HL-60/S4 (cell line): Measurements from ENCODE around the gene STK10.

Source experiments
- in situ Hi-C: fragments of 300-500 bp; cut with MboI; formaldehyde crosslinking; loops from 2 replicates; pipeline ENCODE4 v1.14.3; 2022; ENCODE audit warnings: low sequenced_read_pairs

Gene STK10

GRCh38 chr5:172111852-172112225 lies 76.2 kb downstream of the STK10 start:
- in situ Hi-C loops = loop anchor here (5.0 to 10.0 kb wide), 2 partner anchors 65 to 173 kb away; partner anchors contain the start of gene UBTD2

- in situ Hi-C loops = loop anchor here (5.0 to 10.0 kb wide), 2 partner anchors 66 to 174 kb away; partner anchors contain the start of gene UBTD2
Measured at GRCh38 chr5:172110921-172111851, 76.8 kb downstream of the STK10 start.

GRCh38 chr5:172110260-172110815 lies 77.7 kb downstream of the STK10 start:
- in situ Hi-C loops = loop anchor here (5.0 to 10.0 kb wide), 2 partner anchors 67 to 174 kb away; partner anchors contain the start of gene UBTD2

- in situ Hi-C loops = loop anchor here (5.0 to 10.0 kb wide), 2 partner anchors 68 to 175 kb away; partner anchors contain the start of gene UBTD2
Measured at GRCh38 chr5:172109749-172110148, 78.3 kb downstream of the STK10 start.

- in situ Hi-C loops = no loop called here
Measured at GRCh38 chr5:172107571-172107970, 80.5 kb downstream of the STK10 start.

- in situ Hi-C loops = no loop called here
Measured at GRCh38 chr5:172106511-172107356, 81.3 kb downstream of the STK10 start.

- in situ Hi-C loops = no loop called here
Measured at GRCh38 chr5:172105811-172106210, 82.2 kb downstream of the STK10 start.

GRCh38 chr5:172104801-172105701 lies 83.0 kb downstream of the STK10 start:
- in situ Hi-C loops = no loop called here

- in situ Hi-C loops = no loop called here
Measured at GRCh38 chr5:172104021-172104420, 84.0 kb downstream of the STK10 start.

- in situ Hi-C loops = no loop called here
Measured at GRCh38 chr5:172102913-172103626, 85.0 kb downstream of the STK10 start.

- in situ Hi-C loops = no loop called here
Measured at GRCh38 chr5:172102218-172102870, 85.7 kb downstream of the STK10 start.

- in situ Hi-C loops = no loop called here
Measured at GRCh38 chr5:172101547-172102217, 86.3 kb downstream of the STK10 start.

- in situ Hi-C loops = no loop called here
Measured at GRCh38 chr5:172098883-172099282, 89.1 kb downstream of the STK10 start.

- in situ Hi-C loops = no loop called here
Measured at GRCh38 chr5:172098046-172098445, 90.0 kb downstream of the STK10 start.

GRCh38 chr5:172097356-172097755 lies 90.7 kb downstream of the STK10 start:
- in situ Hi-C loops = no loop called here

GRCh38 chr5:172096207-172096940 lies 91.7 kb downstream of the STK10 start:
- in situ Hi-C loops = no loop called here

GRCh38 chr5:172095368-172096206 lies 92.4 kb downstream of the STK10 start:
- in situ Hi-C loops = no loop called here
